SK-N-MC (cell line): ENCODE results near the gene HAGHL.

ENCODE experiments used
- EZH2 ChIP-seq: fragments of 200-600 bp; sonication (generic); IDR thresholded peaks from one replicate; pipeline ENCODE4 v1.6.1; 2017; ENCODE audit warnings: antibody characterized with exemption
- POLR2AphosphoS5 ChIP-seq: IDR thresholded peaks from 2 replicates; pipeline ENCODE4 v1.6.1; 2012; ENCODE audit warnings: mild to moderate bottlenecking, low read depth, low read length, borderline replicate concordance

GRCh38 chr16:702341-702740, 24.6 kb upstream of the HAGHL start:
- TF ChIP-seq EZH2, result no peak
- no peak for TF ChIP-seq POLR2AphosphoS5
